Muscle layer of duodenum (tissue), 2 donors: ENCODE data around the gene CLDN22.

ENCODE experiments used
- H3K27ac ChIP-seq: one replicate; pipeline ENCODE4 v1.7.0; 2013; ENCODE audit warnings: mild to moderate bottlenecking, low read length
- H3K27me3 ChIP-seq: one replicate; pipeline ENCODE4 v1.7.0; 2013; ENCODE audit warnings: low read depth, mild to moderate bottlenecking, control low read depth, low read length
- H3K36me3 ChIP-seq, 2 donors: one replicate each; pipeline ENCODE4 v1.7.0; 2013; ENCODE audit warnings: low read length in 2 of 2, control low read depth in 1 of 2, mild to moderate bottlenecking in 1 of 2; ENCODE audit not compliant: insufficient read depth in 2 of 2, control insufficient read depth in 1 of 2
- H3K4me1 ChIP-seq, 2 donors: one replicate each; pipeline ENCODE4 v1.7.0; 2013; ENCODE audit warnings: low read length in 2 of 2, mild to moderate bottlenecking in 2 of 2, control low read depth in 1 of 2, moderate library complexity in 1 of 2; ENCODE audit not compliant: insufficient read depth in 2 of 2, control insufficient read depth in 1 of 2
- H3K4me3 ChIP-seq, 2 donors: one replicate each; pipeline ENCODE4 v1.7.0; 2013; ENCODE audit warnings: low read length in 2 of 2, low read depth in 1 of 2, mild to moderate bottlenecking in 1 of 2
- H3K9me3 ChIP-seq, 2 donors: one replicate each; pipeline ENCODE4 v1.7.0; 2013; ENCODE audit warnings: low read length in 2 of 2, control low read depth in 1 of 2, mild to moderate bottlenecking in 1 of 2; ENCODE audit not compliant: control insufficient read depth in 1 of 2
- donor health status: healthy.

The CLDN22 gene

DNA sequence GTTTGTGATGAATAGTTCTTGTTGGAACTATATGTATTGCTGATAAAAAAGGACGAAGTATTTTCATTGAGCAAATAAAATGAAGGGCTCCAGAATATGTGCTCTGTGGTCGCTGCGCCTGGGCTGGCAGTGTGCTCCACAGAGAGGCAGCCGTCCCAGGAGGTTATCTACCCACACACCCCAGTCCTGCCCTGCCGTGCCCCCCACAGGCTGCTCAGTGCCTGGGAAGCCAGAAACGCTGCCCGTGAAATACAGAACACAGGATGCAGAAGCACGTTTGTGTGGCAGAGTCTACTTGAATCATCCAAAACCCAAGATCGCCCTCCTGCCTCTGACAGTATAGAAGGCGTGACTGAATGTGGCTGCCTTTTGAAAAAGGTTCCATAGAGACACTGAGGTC lies 1.4 kb downstream of the CLDN22 start:
- Histone ChIP-seq H3K27ac (no peak overlapping the region), H3K4me3 (no peak overlapping the region), H3K9me3 (no peaks in the 10 kb centered on the region), H3K27me3 (no peaks in the 10 kb centered on the region), H3K36me3 (peaks cover 0 to 25% of the 10 kb centered on the region in 2 donors), H3K4me1 (peaks cover 0 to 6% of the 10 kb centered on the region in 2 donors)

DNA sequence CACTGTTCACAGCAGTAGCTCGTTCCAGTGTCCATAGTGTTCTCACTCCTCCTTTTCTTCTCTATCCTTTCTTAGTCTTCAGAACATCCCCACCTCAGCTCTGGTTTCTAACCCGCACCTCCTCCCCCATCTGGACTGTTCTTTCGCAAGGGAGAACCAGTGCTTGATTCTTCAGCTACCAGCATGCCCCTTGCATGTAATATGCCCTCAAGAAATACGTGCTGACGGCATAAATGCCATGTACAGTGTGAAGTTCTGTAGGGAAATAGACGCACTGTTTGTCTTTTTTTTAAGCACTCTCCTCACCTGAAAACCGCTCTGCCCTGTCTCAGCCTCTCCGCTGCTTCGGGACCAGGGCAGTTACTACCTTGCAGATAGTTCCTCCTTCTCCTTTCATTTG lies 5.3 kb downstream of the CLDN22 start:
- peaks cover 9 to 42% of the 10 kb centered on the region in 2 donors for H3K36me3 ChIP-seq
- no peaks in the 10 kb centered on the region for H3K27me3 ChIP-seq
- no peak overlapping the region for H3K27ac ChIP-seq
- no peak overlapping the region for H3K4me3 ChIP-seq
- no peaks in the 10 kb centered on the region for H3K9me3 ChIP-seq
- peaks cover 0 to 6% of the 10 kb centered on the region in 2 donors for H3K4me1 ChIP-seq

DNA sequence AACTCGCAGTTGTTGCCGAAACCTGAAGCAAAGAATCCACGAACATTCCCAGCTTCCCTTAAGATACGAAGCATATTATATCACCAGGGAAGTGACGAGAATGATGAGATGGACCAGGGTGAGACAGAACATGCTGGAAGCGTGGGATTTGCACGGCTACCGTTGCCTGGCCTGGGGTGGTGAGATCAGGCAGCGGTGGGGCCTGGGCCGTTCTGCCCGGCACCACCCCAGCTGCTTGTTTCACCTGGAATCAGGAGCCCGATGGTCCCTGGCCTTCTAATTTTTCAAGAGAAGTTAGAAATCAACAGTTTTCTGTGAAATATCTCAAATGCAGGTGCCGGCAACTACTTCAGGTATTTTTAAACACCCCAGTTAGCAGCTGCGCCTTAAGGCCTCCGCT lies 5.7 kb downstream of the CLDN22 start:
- Histone ChIP-seq H3K27ac (no peak overlapping the region), H3K27me3 (no peaks in the 10 kb centered on the region), H3K4me1 (peaks cover 0 to 6% of the 10 kb centered on the region in 2 donors), H3K4me3 (no peak overlapping the region), H3K9me3 (no peaks in the 10 kb centered on the region), H3K36me3 (peaks cover 9 to 42% of the 10 kb centered on the region in 2 donors)

DNA sequence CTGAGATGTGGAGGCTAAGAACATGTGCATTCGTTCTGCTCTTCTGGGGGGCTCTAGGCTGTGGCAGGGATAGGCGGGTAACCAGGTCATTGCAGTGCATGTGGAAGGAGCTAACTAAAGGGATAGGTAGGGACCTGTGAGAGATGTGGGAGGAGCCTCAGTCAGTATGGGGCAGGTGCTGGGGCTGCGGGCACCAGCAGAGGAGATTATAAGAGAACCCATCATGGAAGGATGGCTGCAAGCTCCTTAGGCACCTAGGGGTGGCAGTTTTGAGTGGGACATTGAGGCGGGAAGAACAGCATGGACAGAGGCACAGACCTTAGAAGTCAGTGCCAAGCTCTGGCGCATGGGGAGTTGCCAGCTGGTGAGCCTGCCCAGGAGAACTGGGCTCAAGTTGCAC lies 7.2 kb downstream of the CLDN22 start:
- Histone ChIP-seq H3K36me3 (peaks cover 9 to 36% of the 10 kb centered on the region in 2 donors), H3K4me3 (no peak overlapping the region), H3K27me3 (no peaks in the 10 kb centered on the region), H3K9me3 (no peaks in the 10 kb centered on the region), H3K27ac (no peak overlapping the region), H3K4me1 (peaks cover 0 to 6% of the 10 kb centered on the region in 2 donors)

DNA sequence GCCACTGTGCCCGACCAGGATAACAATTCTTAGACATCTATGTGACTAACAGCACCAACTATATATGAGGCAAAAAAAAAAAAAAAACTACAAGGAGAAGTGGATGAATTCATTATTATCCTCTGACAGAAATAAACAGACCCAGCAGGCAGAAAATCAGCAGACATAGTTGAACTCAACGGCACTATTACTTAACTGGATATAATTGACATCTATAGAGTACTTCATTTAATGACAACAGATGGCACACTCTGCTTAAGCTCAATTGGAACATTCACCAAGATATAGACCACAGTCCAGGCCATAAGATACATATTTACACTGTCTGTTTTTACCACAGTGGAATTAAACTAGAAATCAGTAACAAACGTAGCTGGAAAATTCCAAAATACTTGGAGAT lies 13.3 kb downstream of the CLDN22 start:
- Histone ChIP-seq H3K4me3 (no peak overlapping the region), H3K36me3 (peaks cover 0 to 19% of the 10 kb centered on the region in 2 donors), H3K9me3 (no peaks in the 10 kb centered on the region), H3K4me1 (no peaks in the 10 kb centered on the region), H3K27me3 (no peaks in the 10 kb centered on the region), H3K27ac (no peak overlapping the region)

DNA sequence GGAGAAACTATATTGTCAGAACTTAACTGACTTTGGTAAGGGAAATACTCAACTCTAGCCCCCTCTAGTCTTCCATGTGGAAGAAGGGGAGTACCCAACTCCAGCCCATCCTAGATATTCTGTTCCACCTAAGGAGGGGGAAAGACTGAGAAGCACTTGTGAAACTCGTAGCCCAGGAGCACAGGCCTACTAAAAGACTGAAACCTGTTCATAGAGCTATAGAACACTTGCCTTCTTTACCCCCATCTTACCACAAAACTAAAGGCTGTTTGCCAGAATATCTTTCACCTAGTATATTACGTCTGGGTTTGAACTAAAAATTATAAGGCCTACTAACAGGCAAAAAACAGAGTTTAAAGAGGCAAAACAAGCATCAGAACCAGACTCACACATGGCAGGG lies 15.5 kb downstream of the CLDN22 start:
- H3K9me3 ChIP-seq: no peaks in the 10 kb centered on the region
- no peaks in the 10 kb centered on the region for H3K27me3 ChIP-seq
- H3K27ac ChIP-seq: no peak overlapping the region
- peaks cover 0 to 19% of the 10 kb centered on the region in 2 donors for H3K36me3 ChIP-seq
- no peak overlapping the region for H3K4me3 ChIP-seq
- no peaks in the 10 kb centered on the region for H3K4me1 ChIP-seq

DNA sequence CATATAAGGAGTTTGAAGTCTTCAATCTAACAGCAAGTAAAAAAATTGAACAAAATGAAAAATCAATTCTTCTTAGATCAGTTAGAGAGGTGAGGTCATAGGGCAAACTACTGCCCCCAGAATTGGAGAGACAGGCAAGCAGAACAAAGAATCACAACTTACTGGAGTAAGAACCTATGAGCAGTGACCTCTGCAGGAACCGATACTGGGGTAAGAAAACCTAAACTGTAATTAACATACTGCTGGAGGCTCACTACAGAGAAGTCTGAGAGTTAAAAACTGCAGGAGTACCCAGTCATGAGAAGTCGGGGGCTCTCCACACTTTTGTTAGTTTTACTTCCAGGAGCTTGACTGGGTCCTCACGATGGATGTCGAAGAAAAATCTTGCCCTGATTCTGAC lies 16.0 kb downstream of the CLDN22 start:
- Histone ChIP-seq H3K27ac (no peak overlapping the region), H3K4me3 (no peak overlapping the region), H3K27me3 (no peaks in the 10 kb centered on the region), H3K36me3 (peaks cover 0 to 19% of the 10 kb centered on the region in 2 donors), H3K4me1 (no peaks in the 10 kb centered on the region), H3K9me3 (no peaks in the 10 kb centered on the region)

DNA sequence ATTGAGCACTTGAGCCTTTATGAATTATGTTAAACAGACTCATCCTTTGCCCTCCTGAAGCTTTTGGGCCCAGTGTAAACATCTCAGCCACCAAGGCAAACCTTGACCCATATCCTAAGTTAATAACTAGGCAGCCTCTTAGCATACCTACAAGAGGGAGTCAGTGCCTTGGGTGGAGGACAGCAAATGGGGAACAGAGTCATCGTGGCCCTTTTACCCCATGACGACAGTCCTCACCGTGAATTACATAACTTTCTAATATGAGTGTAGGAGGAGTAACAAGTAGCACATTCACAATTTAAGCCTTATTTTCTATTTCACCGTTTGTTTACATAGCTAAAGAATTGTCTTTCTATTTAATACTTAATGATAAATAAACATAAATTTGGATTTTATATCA lies 16.8 kb downstream of the CLDN22 start:
- no peak overlapping the region for H3K27ac ChIP-seq
- H3K9me3 ChIP-seq: no peaks in the 10 kb centered on the region
- H3K4me1 ChIP-seq: no peaks in the 10 kb centered on the region
- H3K36me3 ChIP-seq: peaks cover 0 to 19% of the 10 kb centered on the region in 2 donors
- no peaks in the 10 kb centered on the region for H3K27me3 ChIP-seq
- no peak overlapping the region for H3K4me3 ChIP-seq

DNA sequence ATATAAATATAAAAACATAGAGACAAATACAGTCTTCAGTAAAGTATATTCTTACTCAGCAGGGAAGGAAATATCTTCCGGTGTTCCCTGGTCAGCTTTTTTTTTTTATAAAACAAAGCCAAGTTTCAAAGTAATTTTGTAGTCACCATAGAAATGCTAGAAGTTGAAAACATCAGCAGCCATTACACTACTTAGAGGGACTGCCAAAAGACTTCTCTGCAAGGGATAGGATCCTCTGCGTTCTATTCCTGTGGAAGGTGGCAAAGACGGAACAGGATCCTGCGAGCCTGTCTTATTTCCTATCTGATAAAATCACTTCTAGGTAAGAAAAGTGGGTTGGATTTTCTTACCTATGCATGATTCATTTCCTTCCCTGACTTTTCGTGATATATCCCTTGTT lies 19.4 kb downstream of the CLDN22 start:
- H3K4me3 ChIP-seq: no peak overlapping the region
- no peak overlapping the region for H3K27ac ChIP-seq
- no peaks in the 10 kb centered on the region for H3K4me1 ChIP-seq
- peaks cover 5 to 33% of the 10 kb centered on the region in 2 donors for H3K36me3 ChIP-seq
- H3K27me3 ChIP-seq: no peaks in the 10 kb centered on the region
- no peaks in the 10 kb centered on the region for H3K9me3 ChIP-seq

DNA sequence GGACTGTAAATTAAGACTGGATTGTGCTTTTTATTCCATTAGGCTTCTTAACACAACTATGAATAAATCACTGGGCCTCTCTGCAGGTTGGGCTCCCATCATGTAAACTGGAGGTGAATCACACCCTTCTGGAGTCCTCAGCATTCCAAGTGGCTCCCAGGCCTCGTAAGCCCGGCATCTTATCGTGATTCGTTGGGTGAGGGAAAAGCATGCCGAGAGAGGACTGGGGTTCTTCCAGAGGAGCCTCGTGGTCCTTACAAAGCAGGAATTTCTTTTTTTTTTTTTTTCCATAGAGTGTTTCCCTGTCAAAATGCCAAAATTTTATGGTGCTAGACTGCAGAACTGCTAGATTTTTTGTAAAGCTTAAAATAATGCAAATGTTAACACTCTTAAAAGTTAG lies 20.0 kb downstream of the CLDN22 start:
- Histone ChIP-seq H3K36me3 (peaks cover 11 to 39% of the 10 kb centered on the region in 2 donors), H3K27me3 (no peaks in the 10 kb centered on the region), H3K4me1 (no peaks in the 10 kb centered on the region), H3K27ac (no peak overlapping the region), H3K4me3 (no peak overlapping the region), H3K9me3 (no peaks in the 10 kb centered on the region)

DNA sequence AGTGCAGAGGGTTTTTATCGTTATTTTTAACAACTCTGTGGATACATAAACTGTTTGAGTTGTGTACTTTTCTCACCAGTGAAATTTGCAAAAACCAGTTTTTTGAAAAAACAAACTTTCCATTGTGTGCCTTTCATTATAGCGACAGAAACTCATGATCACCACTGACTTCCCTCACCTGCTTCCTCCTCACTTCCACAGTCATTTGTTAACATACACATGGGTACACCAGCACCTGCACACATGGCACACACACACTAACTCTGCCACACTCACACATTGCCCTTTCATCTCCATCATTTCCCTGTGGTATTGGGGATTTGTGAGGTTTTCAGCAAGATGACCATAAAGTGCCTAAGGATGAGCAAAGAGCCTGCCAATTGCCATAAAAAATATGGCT lies 20.6 kb downstream of the CLDN22 start:
- Histone ChIP-seq H3K27ac (no peak overlapping the region), H3K4me1 (no peaks in the 10 kb centered on the region), H3K27me3 (no peaks in the 10 kb centered on the region), H3K9me3 (no peaks in the 10 kb centered on the region), H3K36me3 (peaks cover 11 to 38% of the 10 kb centered on the region in 2 donors), H3K4me3 (no peak overlapping the region)

DNA sequence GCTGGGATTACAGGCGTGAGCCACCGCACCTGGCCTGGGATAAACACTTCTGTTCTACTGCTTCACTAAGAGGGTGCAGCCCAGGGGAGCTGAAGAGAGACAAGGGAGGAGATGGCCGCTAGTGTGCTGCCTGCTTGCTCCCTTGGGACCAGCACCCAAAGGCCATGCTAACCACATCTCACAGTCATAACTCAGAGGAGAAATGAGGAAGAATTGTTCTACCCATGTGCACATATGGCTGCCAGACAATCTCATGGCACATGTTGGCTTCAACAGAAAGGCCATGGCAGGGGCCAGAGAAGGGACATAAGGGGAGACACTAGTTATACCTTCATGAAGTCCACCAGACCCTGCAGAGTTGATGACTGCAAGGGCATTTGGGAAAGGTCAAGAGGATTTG lies 22.4 kb downstream of the CLDN22 start:
- H3K9me3 ChIP-seq: no peaks in the 10 kb centered on the region
- H3K4me1 ChIP-seq: no peaks in the 10 kb centered on the region
- no peaks in the 10 kb centered on the region for H3K27me3 ChIP-seq
- H3K4me3 ChIP-seq: no peak overlapping the region
- H3K36me3 ChIP-seq: peaks cover 11 to 32% of the 10 kb centered on the region in 2 donors
- H3K27ac ChIP-seq: no peak overlapping the region
